UCSD-AML1 (cell line): Measurements from ENCODE around the gene HBM.
"Not testable (repeated sequence)": the region's sequence is repeated elsewhere in the genome, so short reads cannot be mapped to it uniquely, and the experiment has no call there.

Experiments used
- DNase-seq: peaks from one replicate; lab custom pipeline; 2025; ENCODE audit not compliant: unreplicated experiment; lab: John Stamatoyannopoulos, UW

Gene HBM

GRCh38 chr16:144797-145252 lies 21.0 kb upstream of the HBM start:
- DNase-seq: no peak

DNA sequence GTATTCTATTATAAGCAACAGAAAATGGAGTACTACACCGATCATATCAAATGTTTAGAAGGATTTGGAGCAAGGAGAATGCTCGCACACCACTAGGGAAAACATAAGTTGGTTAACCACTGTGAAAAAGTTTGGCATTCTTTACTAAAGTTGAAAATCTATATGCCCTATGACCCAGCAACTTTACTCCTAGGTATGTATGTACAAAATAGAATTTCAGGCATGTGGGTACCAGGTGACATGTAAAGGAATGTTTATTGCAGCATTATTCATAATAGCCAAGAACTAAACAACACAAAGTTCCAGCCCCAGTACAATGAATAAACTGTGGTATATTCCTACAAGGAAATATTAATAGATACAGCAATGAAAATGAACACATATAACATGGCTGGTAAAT lies 19.1 kb upstream of the HBM start:
- no peak for DNase-seq

- DNase-seq: no peak
Measured at GRCh38 chr16:149024-149660, 16.6 kb upstream of the HBM start.

DNA sequence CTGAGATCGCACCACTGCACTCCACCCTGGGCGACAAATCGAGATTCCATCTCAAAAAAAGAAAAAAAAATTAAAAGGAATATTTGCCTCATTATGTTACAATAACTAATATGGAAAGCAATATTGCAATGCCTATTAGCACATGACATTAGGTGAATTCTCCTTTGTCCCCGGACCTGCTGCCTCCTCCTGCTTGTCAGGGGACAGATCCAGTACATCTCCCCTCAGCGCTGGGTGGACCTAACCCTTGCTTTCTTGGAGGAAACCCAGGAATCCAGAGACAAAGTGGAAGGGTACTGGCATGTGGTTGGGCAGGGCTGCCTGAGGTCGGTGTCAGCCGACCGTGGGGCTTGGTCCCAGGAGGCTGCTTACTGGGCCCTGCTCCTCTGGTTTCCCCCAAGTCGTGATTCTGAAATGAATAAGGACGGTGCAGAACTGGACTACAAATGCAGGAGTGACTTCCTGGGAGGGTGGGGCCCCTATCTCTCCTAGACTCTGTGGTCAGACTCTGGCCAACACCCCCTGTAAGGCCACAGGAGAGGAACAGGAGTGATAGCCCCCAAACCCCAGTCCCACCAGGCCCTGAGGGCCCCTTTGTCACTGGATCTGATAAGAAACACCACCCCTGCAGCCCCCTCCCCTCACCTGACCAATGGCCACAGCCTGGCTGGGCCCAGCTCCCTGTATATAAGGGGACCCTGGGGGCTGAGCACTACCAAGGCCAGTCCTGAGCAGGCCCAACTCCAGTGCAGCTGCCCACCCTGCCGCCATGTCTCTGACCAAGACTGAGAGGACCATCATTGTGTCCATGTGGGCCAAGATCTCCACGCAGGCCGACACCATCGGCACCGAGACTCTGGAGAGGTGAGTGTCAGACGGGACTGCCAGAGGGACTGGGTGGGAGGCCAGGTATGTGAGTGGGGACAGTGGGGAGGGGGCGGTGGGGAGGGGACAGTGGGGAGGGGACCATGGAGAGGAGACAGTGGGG lies 13.3 kb upstream of the HBM start, which contains the start of gene HBZ:
Gene HBZ (plus strand): TSS at position 504 of the 988 bp plus-strand sequence. CDS start 266 bp downstream, at position 770.
- DNase-seq: no peak

- not testable (repeated sequence) for DNase-seq
Measured at GRCh38 chr16:153129-153521, 12.7 kb upstream of the HBM start.

DNA sequence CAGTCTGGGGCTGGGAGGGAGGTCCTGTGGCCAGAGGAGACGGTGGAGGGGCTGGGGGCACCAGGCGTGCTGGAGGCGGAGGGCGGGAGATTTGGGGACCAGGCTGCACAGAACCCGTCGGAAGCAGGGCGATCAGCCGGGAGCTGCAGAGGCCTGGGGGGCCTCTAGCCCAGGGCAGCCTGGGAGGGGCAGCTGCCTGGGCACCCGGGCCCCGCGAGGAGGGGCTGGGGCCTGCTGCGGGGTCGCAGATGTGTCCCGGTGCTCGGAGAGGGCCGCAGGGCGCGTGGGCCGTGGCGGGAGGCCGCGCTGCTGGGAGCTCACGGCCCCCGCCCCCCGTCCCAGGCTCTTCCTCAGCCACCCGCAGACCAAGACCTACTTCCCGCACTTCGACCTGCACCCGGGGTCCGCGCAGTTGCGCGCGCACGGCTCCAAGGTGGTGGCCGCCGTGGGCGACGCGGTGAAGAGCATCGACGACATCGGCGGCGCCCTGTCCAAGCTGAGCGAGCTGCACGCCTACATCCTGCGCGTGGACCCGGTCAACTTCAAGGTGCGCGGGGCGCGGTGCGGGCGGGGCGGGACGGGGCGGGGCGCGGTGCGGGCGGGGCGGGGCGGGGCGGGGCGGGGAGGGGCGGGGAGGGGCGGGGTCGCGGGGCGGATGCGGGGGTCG lies 12.1 kb upstream of the HBM start:
- DNase-seq: not testable (repeated sequence)

DNA sequence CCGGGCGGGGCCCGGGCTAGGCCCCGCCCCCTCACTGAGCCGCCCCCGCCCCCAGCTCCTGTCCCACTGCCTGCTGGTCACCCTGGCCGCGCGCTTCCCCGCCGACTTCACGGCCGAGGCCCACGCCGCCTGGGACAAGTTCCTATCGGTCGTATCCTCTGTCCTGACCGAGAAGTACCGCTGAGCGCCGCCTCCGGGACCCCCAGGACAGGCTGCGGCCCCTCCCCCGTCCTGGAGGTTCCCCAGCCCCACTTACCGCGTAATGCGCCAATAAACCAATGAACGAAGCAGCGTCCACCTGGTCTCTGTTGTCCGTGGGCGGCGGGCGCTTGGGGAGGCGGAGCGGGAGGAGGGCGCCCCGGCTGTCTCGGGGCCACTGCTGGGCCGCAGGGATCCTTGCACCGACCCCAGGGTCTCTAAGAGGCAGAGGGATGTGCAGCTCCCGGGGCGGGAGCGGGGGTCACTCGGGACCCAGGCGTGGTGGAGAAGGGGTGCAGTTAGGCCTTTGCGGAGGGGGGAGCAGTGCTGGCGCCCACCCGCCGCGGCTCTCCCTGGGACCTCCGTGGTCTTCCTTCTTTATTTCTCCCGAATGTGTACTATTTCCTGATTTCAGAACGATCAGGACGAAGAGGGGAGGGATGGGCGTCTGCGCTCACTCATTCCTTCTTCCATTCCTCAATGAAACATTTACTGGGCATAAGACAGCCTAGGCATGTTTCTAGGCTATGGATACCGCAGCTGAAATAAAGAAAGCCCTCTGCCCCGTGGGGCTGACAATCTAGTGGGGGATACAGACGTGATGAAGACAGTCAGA lies 11.4 kb upstream of the HBM start:
- DNase-seq: no peak

DNA sequence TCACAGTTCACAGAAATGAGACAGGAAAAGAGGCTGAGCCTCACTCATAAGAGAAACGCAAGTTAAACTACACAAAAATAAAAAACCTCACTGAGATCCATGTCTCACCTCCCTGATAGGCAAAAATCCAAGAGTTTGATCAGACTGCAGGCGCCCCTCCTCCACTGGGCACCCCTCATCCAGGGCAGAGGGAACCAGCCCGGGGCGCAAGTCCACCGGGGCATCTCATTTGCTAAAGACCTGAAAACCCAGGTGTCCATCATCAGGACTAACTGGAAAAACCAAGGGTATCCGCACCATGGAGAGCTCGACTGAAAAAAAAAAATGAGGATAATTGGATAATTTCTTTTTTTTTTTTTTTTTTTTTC lies 10.8 kb upstream of the HBM start:
- no peak for DNase-seq

- DNase-seq: no peak
Measured at GRCh38 chr16:159136-159849, 6.5 kb upstream of the HBM start.

GRCh38 chr16:160242-160641 lies 5.5 kb upstream of the HBM start:
- DNase-seq: not testable (repeated sequence)

DNA sequence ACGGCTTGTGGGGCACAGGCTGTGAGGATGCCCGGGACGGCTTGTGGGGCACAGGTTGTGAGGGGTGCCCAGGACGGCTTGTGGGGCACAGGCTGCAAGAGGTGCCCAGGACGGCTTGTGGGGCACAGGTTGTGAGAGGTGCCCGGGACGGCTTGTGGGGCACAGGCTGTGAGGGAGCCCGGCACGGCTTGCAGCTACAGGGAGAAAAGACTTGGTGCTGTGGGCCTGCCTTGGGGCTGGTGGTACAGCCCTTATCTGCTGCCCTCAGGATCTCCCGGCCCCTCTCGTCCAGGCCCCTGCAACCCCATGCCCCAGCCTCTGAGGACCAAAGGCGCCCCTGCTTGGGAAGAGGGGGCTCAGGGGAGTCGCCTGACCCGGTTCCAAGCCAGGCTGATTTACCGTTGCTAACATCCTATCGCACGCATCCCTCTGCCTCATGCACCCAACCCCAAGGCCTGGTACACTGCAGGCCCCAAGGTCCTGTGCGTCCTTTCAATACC lies 5.0 kb upstream of the HBM start:
- DNase-seq: no peak

- no peak for DNase-seq
Measured at GRCh38 chr16:162271-162991, 3.3 kb upstream of the HBM start.

- DNase-seq: not testable (repeated sequence)
Measured at GRCh38 chr16:163139-163538, 2.6 kb upstream of the HBM start.

DNA sequence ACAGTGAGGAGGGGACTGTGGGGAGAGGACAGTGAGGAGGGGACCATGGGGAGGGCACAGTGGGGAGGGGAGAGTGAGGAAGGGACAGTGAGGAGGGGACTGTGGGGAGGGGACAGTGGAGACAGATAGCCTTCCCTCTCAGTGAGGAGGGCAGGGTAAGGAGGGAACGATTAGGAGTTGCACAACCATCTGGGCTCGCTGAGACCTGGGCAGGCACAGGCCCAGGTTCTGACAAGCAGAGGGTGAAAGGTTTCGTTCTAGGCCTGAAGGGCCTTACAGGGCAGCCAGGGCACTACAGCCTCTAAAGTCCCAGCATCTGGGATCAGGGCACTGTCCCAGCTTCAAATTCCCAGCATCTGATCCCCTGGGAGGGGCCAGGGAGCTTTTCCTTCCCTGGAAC lies 2.1 kb upstream of the HBM start:
- not testable (repeated sequence) for DNase-seq

DNA sequence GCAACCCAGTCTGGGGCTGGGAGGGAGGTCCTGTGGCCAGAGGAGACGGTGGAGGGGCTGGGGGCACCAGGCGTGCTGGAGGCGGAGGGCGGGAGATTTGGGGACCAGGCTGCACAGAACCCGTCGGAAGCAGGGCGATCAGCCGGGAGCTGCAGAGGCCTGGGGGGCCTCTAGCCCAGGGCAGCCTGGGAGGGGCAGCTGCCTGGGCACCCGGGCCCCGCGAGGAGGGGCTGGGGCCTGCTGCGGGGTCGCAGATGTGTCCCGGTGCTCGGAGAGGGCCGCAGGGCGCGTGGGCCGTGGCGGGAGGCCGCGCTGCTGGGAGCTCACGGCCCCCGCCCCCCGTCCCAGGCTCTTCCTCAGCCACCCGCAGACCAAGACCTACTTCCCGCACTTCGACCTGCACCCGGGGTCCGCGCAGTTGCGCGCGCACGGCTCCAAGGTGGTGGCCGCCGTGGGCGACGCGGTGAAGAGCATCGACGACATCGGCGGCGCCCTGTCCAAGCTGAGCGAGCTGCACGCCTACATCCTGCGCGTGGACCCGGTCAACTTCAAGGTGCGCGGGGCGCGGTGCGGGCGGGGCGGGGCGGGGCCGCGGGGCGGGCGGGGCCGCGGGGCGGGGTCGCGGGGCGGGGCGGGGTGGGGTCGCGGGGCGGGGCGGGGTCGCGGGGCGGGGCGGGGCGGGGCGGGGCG lies 1.5 kb upstream of the HBM start:
- DNase-seq: not testable (repeated sequence)

DNA sequence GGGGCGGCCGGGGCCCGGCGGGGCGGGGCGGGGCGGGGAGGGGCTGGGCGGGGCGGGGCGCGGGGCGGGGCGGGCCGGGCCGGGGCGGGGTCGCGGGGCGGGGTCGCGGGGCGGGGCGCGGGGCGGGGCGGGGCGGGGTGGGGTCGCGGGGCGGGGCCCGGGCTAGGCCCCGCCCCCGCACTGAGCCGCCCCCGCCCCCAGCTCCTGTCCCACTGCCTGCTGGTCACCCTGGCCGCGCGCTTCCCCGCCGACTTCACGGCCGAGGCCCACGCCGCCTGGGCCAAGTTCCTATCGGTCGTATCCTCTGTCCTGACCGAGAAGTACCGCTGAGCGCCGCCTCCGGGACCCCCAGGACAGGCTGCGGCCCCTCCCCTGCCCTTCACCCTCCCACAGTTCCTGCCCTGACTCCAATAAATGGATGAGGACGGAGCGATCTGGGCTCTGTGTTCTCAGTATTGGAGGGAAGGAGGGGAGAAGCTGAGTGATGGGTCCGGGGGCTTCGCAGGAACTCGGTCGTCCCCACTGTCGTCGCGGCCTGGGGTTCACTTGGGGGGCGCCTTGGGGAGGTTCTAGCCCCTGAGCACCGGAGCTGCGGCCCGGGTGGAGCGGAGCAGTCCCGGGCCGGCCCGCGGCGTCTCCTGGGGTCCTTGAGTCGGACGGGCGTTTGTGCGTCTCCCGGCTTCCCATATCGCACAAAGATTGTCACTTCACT lies 795 bp upstream of the HBM start:
- DNase-seq: no peak

GRCh38 chr16:166375-167121 lies 770 bp downstream of the HBM start:
- no peak for DNase-seq
